DND-41 (cell line): ENCODE data around the gene GGT5.

Experiments
- ATAC-seq: fragments of 200-7000 bp; cut with Tn5 transposase; 3 replicates; pipeline ENCODE4 v1.9.1; 2021; ENCODE audit warnings: low read depth; ENCODE audit not compliant: insufficient read depth
- DNase-seq: peaks from one replicate; pipeline ENCODE4 v3.0.0-alpha.2; 2020
- H2AFZ ChIP-seq: 2 replicates; pipeline ENCODE4 v1.6.0; 2012; ENCODE audit warnings: low read depth, low read length
- H3K27ac ChIP-seq: 2 replicates; pipeline ENCODE4 v1.5.1; 2012; ENCODE audit warnings: low read length, inconsistent platforms
- H3K27me3 ChIP-seq: fragments of 200-600 bp; sonication (generic); 2 replicates; pipeline ENCODE4 v1.6.0; 2012; ENCODE audit warnings: low read length, mild to moderate bottlenecking, inconsistent platforms; ENCODE audit not compliant: insufficient read depth, poor library complexity
- H3K36me3 ChIP-seq: 2 replicates; pipeline ENCODE4 v1.5.1; 2012; ENCODE audit warnings: low read length, inconsistent platforms; ENCODE audit not compliant: insufficient read depth
- H3K4me1 ChIP-seq: 2 replicates; pipeline ENCODE4 v1.5.1; 2012; ENCODE audit warnings: mild to moderate bottlenecking, low read length; ENCODE audit not compliant: insufficient read depth
- H3K4me2 ChIP-seq: 2 replicates; pipeline ENCODE4 v1.6.0; 2012; ENCODE audit warnings: mild to moderate bottlenecking, moderate library complexity, low read length, inconsistent platforms; ENCODE audit not compliant: insufficient read depth
- H3K4me3 ChIP-seq, 2 experiments: fragments of 200-600 bp in 1 of 2; shearing (Covaris generic) in 1 of 2; 2 replicates each; pipeline ENCODE4 v1.5.1; 2012 to 2016; ENCODE audit warnings: inconsistent platforms in 2 of 2, low read length in 2 of 2, mild to moderate bottlenecking in 2 of 2, low read depth in 1 of 2, moderate library complexity in 1 of 2
- H3K79me2 ChIP-seq: 2 replicates; pipeline ENCODE4 v1.6.0; 2012; ENCODE audit warnings: low read length, inconsistent platforms; ENCODE audit not compliant: insufficient read depth
- H3K9ac ChIP-seq: 2 replicates; pipeline ENCODE4 v1.6.0; 2012; ENCODE audit warnings: low read depth, mild to moderate bottlenecking, inconsistent platforms, low read length, moderate library complexity
- H3K9me3 ChIP-seq: 2 replicates; pipeline ENCODE4 v1.5.1; 2012; ENCODE audit warnings: low read length, moderate library complexity, mild to moderate bottlenecking, inconsistent platforms; ENCODE audit not compliant: insufficient read depth, severe bottlenecking
- H4K20me1 ChIP-seq: 2 replicates; pipeline ENCODE4 v1.6.0; 2012; ENCODE audit warnings: low read length; ENCODE audit not compliant: insufficient read depth
- CTCF ChIP-seq: IDR thresholded peaks from 2 replicates; pipeline ENCODE4 v1.5.1; 2012; ENCODE audit warnings: borderline replicate concordance, low read length, moderate library complexity, mild to moderate bottlenecking; ENCODE audit not compliant: poor library complexity, severe bottlenecking; ENCODE audit errors: extremely low read depth
- EZH2 ChIP-seq: IDR thresholded peaks from 3 replicates; pipeline ENCODE4 v1.6.1; 2012; ENCODE audit warnings: borderline replicate concordance, low read depth, mild to moderate bottlenecking, moderate library complexity, low read length, inconsistent platforms; ENCODE audit not compliant: severe bottlenecking

Gene GGT5

GRCh38 chr22:24177456-24177855, 67.4 kb downstream of the GGT5 start:
- Histone ChIP-seq H3K9me3 (no peaks in the 10 kb centered on the region), H3K9ac (no peak overlapping the region), H3K79me2 (no peaks in the 10 kb centered on the region), H3K27me3 (no peaks in the 10 kb centered on the region), H4K20me1 (peaks cover 5% of the 10 kb centered on the region; the same call in 1 of the 2 replicates), H3K36me3 (peaks cover 50% of the 10 kb centered on the region), H3K4me2 (no peak overlapping the region), H3K4me1 (no peaks in the 10 kb centered on the region), H3K4me3 (no peak overlapping the region), H3K27ac (no peak overlapping the region), H2AFZ (no peak overlapping the region)
- ATAC-seq: no peak
- TF ChIP-seq EZH2: no peak
- TF ChIP-seq CTCF: no peak
- no peak for DNase-seq

DNA sequence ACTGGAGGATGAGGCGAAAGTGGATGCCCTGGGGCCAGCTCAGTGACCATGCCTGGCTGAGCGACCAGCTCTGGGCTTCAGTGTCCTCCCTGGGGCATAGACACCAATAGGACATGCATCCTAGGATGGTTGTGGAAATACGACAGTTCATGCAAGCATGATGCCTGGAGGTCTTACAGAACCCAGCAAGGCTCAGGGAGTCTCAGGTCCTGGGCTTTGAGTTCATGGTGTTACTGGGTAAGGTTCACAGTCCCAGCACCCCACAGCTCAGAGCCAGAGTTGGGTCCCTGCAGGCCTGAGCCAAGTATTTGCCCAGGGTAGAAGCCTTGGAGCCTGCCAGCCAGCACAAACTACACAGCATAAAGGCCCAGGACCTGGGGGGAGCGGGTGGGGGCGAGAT, 67.8 kb downstream of the GGT5 start:
- Histone ChIP-seq H3K9me3 (no peaks in the 10 kb centered on the region), H2AFZ (no peak overlapping the region), H3K27me3 (no peaks in the 10 kb centered on the region), H4K20me1 (peaks cover 5% of the 10 kb centered on the region; the same call in 1 of the 2 replicates), H3K4me2 (no peak overlapping the region), H3K27ac (no peak overlapping the region), H3K4me3 (no peak overlapping the region), H3K4me1 (no peaks in the 10 kb centered on the region), H3K9ac (no peak overlapping the region), H3K36me3 (peaks cover 54% of the 10 kb centered on the region), H3K79me2 (no peaks in the 10 kb centered on the region)
- no peak for DNase-seq
- no peak for ATAC-seq
- no peak for TF ChIP-seq EZH2
- no peak for TF ChIP-seq CTCF

DNA sequence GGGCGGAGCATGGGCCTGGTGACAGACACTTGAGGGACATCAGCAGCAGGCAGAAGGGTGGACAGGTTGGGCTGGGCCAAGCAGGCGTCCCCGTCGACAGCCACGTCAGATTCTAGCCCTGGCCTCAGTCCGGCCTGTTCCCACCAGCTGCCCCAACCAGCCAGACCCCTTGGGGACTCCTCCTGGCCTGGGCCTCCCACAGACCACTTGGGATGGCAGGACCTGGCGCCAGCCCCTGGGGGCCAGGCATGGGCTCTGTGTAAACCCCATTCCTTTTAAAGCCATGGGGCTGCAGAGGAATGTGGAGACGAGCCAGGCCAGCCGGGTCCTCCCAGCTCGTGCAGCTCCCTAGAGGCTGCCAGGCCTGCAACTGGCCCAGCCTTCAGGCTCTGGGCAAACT, 68.3 kb downstream of the GGT5 start:
- H3K79me2 ChIP-seq: no peaks in the 10 kb centered on the region
- H3K4me1 ChIP-seq: no peaks in the 10 kb centered on the region
- no peaks in the 10 kb centered on the region for H3K9me3 ChIP-seq
- DNase-seq (no peak), ATAC-seq (no peak)
- H3K27ac ChIP-seq: no peak overlapping the region
- no peak overlapping the region for H2AFZ ChIP-seq
- no peak overlapping the region for H3K4me3 ChIP-seq
- TF ChIP-seq CTCF: no peak
- no peak for TF ChIP-seq EZH2
- no peak overlapping the region for H3K4me2 ChIP-seq
- H3K36me3 ChIP-seq: peaks cover 58% of the 10 kb centered on the region
- no peak overlapping the region for H3K9ac ChIP-seq
- H3K27me3 ChIP-seq: no peaks in the 10 kb centered on the region
- peaks cover 8% of the 10 kb centered on the region for H4K20me1 ChIP-seq

DNA sequence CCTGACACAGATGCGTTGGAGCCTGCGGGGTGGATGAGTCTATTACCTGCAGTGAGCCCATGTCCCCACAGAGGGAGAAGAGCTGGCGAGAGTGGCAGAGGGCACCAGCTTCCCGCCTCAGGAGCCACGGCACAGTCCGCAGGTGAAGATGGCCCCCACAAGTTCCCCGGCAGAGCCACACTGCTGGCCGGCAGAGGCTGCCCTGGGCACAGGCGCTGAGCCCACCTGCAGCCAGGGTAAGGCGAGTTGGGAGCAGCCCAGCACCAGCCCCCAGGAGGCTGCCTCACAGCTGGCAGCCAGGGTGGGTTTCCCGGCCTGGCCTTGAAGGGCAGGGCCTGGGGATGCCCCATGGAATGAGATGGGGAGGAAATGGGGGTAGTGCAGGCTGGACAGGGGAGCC, 68.8 kb downstream of the GGT5 start:
- Histone ChIP-seq H2AFZ (no peak overlapping the region), H3K36me3 (peaks cover 64% of the 10 kb centered on the region), H3K9me3 (no peaks in the 10 kb centered on the region), H3K9ac (no peak overlapping the region), H4K20me1 (peaks cover 9% of the 10 kb centered on the region), H3K4me1 (no peaks in the 10 kb centered on the region), H3K4me3 (no peak overlapping the region), H3K79me2 (no peaks in the 10 kb centered on the region), H3K27me3 (no peaks in the 10 kb centered on the region), H3K27ac (no peak overlapping the region), H3K4me2 (no peak overlapping the region)
- DNase-seq (no peak), ATAC-seq (no peak)
- no peak for TF ChIP-seq CTCF
- no peak for TF ChIP-seq EZH2
